ENCODE measurements around the gene TSPAN5. TPM values are rescaled to one million over a fixed set of nuclear protein-coding genes. Genes with fewer than 3 reads are reported as not detected.

The TSPAN5 gene
- total RNA-seq, 1 donor from 2014 or later, result 61.4 TPM

DNA sequence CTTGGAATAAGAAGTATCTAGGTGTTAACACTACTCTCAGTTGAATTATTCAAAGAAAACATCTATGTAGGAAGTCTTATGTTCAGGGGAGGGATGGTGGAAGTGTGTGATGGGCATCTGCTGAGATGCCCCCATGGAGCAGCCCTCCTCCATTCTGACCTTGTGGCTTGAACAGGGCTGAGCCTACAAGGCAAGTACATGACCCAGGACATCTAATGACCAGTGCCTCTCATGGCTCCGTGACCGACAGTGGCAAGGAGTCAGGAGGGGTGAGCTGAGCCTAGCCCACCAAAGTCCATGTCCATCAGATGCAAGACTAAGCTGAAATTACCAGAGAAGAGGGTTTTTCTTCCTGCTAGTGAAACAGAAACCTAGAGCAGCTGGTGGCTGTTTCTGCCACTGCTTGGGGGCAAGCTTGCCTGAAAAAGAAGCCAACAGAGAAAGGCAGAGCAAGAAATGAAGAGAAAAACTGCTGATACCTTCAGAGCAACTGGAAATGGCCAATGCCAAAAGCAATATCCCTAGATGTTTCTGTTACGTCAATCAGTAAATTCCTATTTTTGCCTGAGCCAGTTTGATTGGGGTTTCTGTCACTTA, 113.5 kb downstream of the TSPAN5 start:
- peak overlapping the region; percentile 9 for H3K27ac Mint-ChIP-seq (ENCODE audit: unreplicated experiment)
- H3K27me3 ChIP-seq (ENCODE audit: insufficient read depth, low read length), result no peaks in the 10 kb centered on the region
- peaks cover 9% of the 10 kb centered on the region for H3K4me1 Mint-ChIP-seq (ENCODE audit: low read depth, unreplicated experiment)
- FAIRE-seq (no peak), DNase-seq (ENCODE audit: low read depth) (no peak)
- H3K4me2 ChIP-seq (ENCODE audit: low read length), result no peak overlapping the region
- no peak overlapping the region for H3K4me3 ChIP-seq (ENCODE audit: insufficient read depth, low read depth, low read length)
- H3K4me3 Mint-ChIP-seq (ENCODE audit: unreplicated experiment), result no peak overlapping the region
- no peaks in the 10 kb centered on the region for H3K9me3 ChIP-seq (ENCODE audit: insufficient read depth, low read depth, low read length)
- H3K27ac ChIP-seq (ENCODE audit: low read depth, low read length), result no peak overlapping the region
- H3K79me2 ChIP-seq (ENCODE audit: insufficient read depth, low read length), result peaks cover 93% of the 10 kb centered on the region
- H3K9me3 Mint-ChIP-seq (ENCODE audit: unreplicated experiment), result peaks cover 2% of the 10 kb centered on the region
- H3K27me3 Mint-ChIP-seq (ENCODE audit: low read depth, unreplicated experiment), result no peaks in the 10 kb centered on the region
- H3K36me3 ChIP-seq (ENCODE audit: insufficient read depth, low read length), result no peaks in the 10 kb centered on the region
- H3K4me1 ChIP-seq (ENCODE audit: insufficient read depth, low read length), result peaks cover 11% of the 10 kb centered on the region
- H3K36me3 Mint-ChIP-seq (ENCODE audit: low read depth, unreplicated experiment), result peaks cover 4% of the 10 kb centered on the region
- no peak overlapping the region for H3K9ac ChIP-seq (ENCODE audit: low read length)
- TF ChIP-seq, protein P1, sequence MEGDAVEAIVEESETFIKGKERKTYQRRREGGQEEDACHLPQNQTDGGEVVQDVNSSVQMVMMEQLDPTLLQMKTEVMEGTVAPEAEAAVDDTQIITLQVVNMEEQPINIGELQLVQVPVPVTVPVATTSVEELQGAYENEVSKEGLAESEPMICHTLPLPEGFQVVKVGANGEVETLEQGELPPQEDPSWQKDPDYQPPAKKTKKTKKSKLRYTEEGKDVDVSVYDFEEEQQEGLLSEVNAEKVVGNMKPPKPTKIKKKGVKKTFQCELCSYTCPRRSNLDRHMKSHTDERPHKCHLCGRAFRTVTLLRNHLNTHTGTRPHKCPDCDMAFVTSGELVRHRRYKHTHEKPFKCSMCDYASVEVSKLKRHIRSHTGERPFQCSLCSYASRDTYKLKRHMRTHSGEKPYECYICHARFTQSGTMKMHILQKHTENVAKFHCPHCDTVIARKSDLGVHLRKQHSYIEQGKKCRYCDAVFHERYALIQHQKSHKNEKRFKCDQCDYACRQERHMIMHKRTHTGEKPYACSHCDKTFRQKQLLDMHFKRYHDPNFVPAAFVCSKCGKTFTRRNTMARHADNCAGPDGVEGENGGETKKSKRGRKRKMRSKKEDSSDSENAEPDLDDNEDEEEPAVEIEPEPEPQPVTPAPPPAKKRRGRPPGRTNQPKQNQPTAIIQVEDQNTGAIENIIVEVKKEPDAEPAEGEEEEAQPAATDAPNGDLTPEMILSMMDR (IDR thresholded peaks at IDR 0.05; ENCODE audit: insufficient read depth, low read depth, low read length), result no peak
- TF ChIP-seq EZH2 (IDR thresholded peaks at IDR 0.05; ENCODE audit: insufficient read depth, low read length), result no peak
- H2AFZ ChIP-seq (ENCODE audit: low read depth, low read length), result no peak overlapping the region
- peaks cover 33% of the 10 kb centered on the region for H4K20me1 ChIP-seq (ENCODE audit: insufficient read depth, low read length)

DNA sequence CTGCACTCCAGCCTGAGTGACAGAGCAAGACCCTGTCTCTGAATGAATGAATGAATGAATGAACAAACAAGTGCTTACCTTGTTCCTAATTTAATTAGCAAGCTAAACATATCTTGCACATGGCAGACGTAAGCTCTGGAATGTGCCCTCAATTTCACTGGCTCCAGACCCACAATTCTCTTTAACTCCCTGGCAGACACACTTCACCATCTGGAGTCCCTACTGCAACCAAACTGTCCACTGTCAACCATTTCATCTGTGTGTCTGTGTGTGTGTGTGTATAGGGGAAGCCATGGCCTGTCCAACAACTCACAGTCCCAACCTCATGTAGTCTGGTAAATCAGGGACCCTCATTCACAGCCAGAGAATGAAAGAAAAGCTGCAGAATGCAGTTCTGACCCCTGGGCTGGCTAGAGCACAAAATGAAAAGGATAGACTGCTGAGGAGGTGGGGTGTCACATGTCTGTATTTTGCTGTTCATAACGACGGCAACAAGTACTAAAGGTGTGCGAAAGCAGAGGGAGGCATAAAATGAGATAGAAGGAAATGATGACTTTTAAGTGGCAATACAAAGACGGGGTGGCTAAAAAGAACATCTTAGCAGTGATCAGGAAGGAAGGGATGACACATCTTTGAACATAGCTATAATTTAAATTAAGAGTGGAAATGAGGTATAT, 114.1 kb downstream of the TSPAN5 start:
- H3K4me1 ChIP-seq (ENCODE audit: insufficient read depth, low read length), result peaks cover 11% of the 10 kb centered on the region
- no peak for DNase-seq (ENCODE audit: low read depth)
- Mint-ChIP-seq H3K27ac (ENCODE audit: unreplicated experiment) (no peak overlapping the region), H3K4me1 (ENCODE audit: low read depth, unreplicated experiment) (peaks cover 10% of the 10 kb centered on the region), H3K27me3 (ENCODE audit: low read depth, unreplicated experiment) (no peaks in the 10 kb centered on the region), H3K9me3 (ENCODE audit: unreplicated experiment) (peaks cover 2% of the 10 kb centered on the region), H3K36me3 (ENCODE audit: low read depth, unreplicated experiment) (peaks cover 2% of the 10 kb centered on the region), H3K4me3 (ENCODE audit: unreplicated experiment) (no peak overlapping the region)
- no peak for FAIRE-seq
- H3K79me2 ChIP-seq (ENCODE audit: insufficient read depth, low read length), result peaks cover 95% of the 10 kb centered on the region
- H3K9me3 ChIP-seq (ENCODE audit: insufficient read depth, low read depth, low read length), result no peaks in the 10 kb centered on the region
- no peaks in the 10 kb centered on the region for H3K27me3 ChIP-seq (ENCODE audit: insufficient read depth, low read length)
- H3K4me3 ChIP-seq (ENCODE audit: insufficient read depth, low read depth, low read length), result no peak overlapping the region
- no peaks in the 10 kb centered on the region for H3K36me3 ChIP-seq (ENCODE audit: insufficient read depth, low read length)
- H2AFZ ChIP-seq (ENCODE audit: low read depth, low read length), result no peak overlapping the region
- H4K20me1 ChIP-seq (ENCODE audit: insufficient read depth, low read length), result peaks cover 38% of the 10 kb centered on the region
- H3K4me2 ChIP-seq (ENCODE audit: low read length), result no peak overlapping the region
- no peak overlapping the region for H3K9ac ChIP-seq (ENCODE audit: low read length)
- TF ChIP-seq, protein P1 (IDR thresholded peaks at IDR 0.05; ENCODE audit: insufficient read depth, low read depth, low read length), result no peak
- no peak for TF ChIP-seq EZH2 (IDR thresholded peaks at IDR 0.05; ENCODE audit: insufficient read depth, low read length)
- no peak overlapping the region for H3K27ac ChIP-seq (ENCODE audit: low read depth, low read length)

DNA sequence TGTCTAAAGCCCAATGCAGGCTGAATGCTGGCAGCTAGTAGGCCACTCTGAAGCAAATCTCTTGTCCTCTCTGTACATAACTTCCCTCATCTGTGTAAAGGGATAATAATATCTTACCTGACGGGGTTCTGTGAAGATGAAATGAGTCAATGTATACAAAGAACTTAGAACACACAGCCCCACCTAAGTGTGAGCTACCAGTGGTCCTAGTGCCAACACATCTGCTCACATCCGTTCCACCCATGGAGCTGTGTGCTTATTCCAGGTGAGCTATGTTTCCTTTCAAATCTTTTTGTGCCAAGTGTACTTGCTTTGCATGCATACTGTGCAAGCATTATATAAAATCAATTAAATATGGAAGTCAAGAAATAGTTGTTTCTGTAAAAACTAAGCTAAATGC, 116.4 kb downstream of the TSPAN5 start:
- Histone ChIP-seq H3K9me3 (ENCODE audit: insufficient read depth, low read depth, low read length) (no peaks in the 10 kb centered on the region), H3K4me2 (ENCODE audit: low read length) (no peak overlapping the region), H4K20me1 (ENCODE audit: insufficient read depth, low read length) (peaks cover 52% of the 10 kb centered on the region), H3K9ac (ENCODE audit: low read length) (no peak overlapping the region), H3K27ac (ENCODE audit: low read depth, low read length) (no peak overlapping the region), H3K4me3 (ENCODE audit: insufficient read depth, low read depth, low read length) (no peak overlapping the region), H3K79me2 (ENCODE audit: insufficient read depth, low read length) (peaks cover 98% of the 10 kb centered on the region), H3K4me1 (ENCODE audit: insufficient read depth, low read length) (peaks cover 7% of the 10 kb centered on the region), H2AFZ (ENCODE audit: low read depth, low read length) (no peak overlapping the region), H3K36me3 (ENCODE audit: insufficient read depth, low read length) (no peaks in the 10 kb centered on the region), H3K27me3 (ENCODE audit: insufficient read depth, low read length) (no peaks in the 10 kb centered on the region)
- H3K4me1 Mint-ChIP-seq (ENCODE audit: low read depth, unreplicated experiment), result peaks cover 12% of the 10 kb centered on the region
- H3K36me3 Mint-ChIP-seq (ENCODE audit: low read depth, unreplicated experiment), result peaks cover 9% of the 10 kb centered on the region
- no peak for TF ChIP-seq EZH2 (IDR thresholded peaks at IDR 0.05; ENCODE audit: insufficient read depth, low read length)
- TF ChIP-seq, protein P1 (IDR thresholded peaks at IDR 0.05; ENCODE audit: insufficient read depth, low read depth, low read length), result no peak
- H3K27ac Mint-ChIP-seq (ENCODE audit: unreplicated experiment), result no peak overlapping the region
- FAIRE-seq, result no peak
- DNase-seq (ENCODE audit: low read depth), result no peak
- no peaks in the 10 kb centered on the region for H3K27me3 Mint-ChIP-seq (ENCODE audit: low read depth, unreplicated experiment)
- H3K9me3 Mint-ChIP-seq (ENCODE audit: unreplicated experiment), result no peaks in the 10 kb centered on the region
- H3K4me3 Mint-ChIP-seq (ENCODE audit: unreplicated experiment), result no peak overlapping the region
